Left ventricle myocardium inferior (tissue), 1 donor: ENCODE data around the gene SPOCK3. TPM values are rescaled to one million over a fixed set of nuclear protein-coding genes. Genes with fewer than 3 reads are reported as not detected.
"Not testable (repeated sequence)": the region's sequence is repeated elsewhere in the genome, so short reads cannot be mapped to it uniquely, and the experiment has no call there.

ENCODE experiments used
- DNase-seq: peaks from one replicate; pipeline ENCODE4 v3.0.0-alpha.2; 2020
- H3K27ac ChIP-seq: fragments of 200-600 bp; replicated peaks from 2 replicates; pipeline ENCODE4 v1.8.0; 2021
- H3K27me3 ChIP-seq: fragments of 200-600 bp; 2 replicates; pipeline ENCODE4 v1.8.0; 2021; ENCODE audit warnings: low read depth
- H3K36me3 ChIP-seq: fragments of 200-600 bp; 2 replicates; pipeline ENCODE4 v1.8.0; 2021
- H3K4me1 ChIP-seq: fragments of 200-600 bp; 2 replicates; pipeline ENCODE4 v1.8.0; 2021
- H3K4me3 ChIP-seq: fragments of 200-600 bp; 2 replicates; pipeline ENCODE4 v1.8.0; 2021; ENCODE audit warnings: mild to moderate bottlenecking, moderate library complexity
- H3K9me3 ChIP-seq: fragments of 200-600 bp; replicated peaks from 2 replicates; pipeline ENCODE4 v1.8.0; 2021
- CTCF ChIP-seq: fragments of 200-600 bp; IDR thresholded peaks from 2 replicates; pipeline ENCODE4 v1.8.0; 2021; ENCODE audit warnings: antibody characterized with exemption, mild to moderate bottlenecking, borderline replicate concordance
- intact Hi-C: fragments of 100-400 bp; cut with micrococcal nuclease; formaldehyde crosslinking; loops from one replicate; pipeline ENCODE4 v1.11.0; 2022
- total RNA-seq: library from RNA; stranded (reverse); fragmentation: NEBNext Ultra II Directional; extraction: Animal tissue kit (Norgen Biotek cat#: 25700); gene quantifications from one replicate; pipeline ENCODE4 v1.2.1, GENCODE V29; 2021
- donor health status: DM: no; HTN: yes; CAD: no; lungs with severe emphysema.

The SPOCK3 gene
- total RNA-seq, 1 donor from 2014 or later, result 0.22 TPM

GRCh38 chr4:166777760-166778159 is 456.5 kb downstream of the SPOCK3 start:
- intact Hi-C loops, result no loop called here
- H3K27ac ChIP-seq, result no peak overlapping the region

GRCh38 chr4:166763018-166763417 is 471.3 kb downstream of the SPOCK3 start:
- intact Hi-C loops, result no loop called here
- H3K36me3 ChIP-seq, result no peaks in the 10 kb centered on the region
- no peak overlapping the region for H3K27ac ChIP-seq
- H3K4me1 ChIP-seq, result no peaks in the 10 kb centered on the region
- no peaks in the 10 kb centered on the region for H3K27me3 ChIP-seq
- no peak for DNase-seq
- peaks cover 48% of the 10 kb centered on the region for H3K9me3 ChIP-seq
- H3K4me3 ChIP-seq, result no peak overlapping the region
- no peak for TF ChIP-seq CTCF

More at GRCh38 chr4:166777760-166778159, 456.5 kb downstream of the SPOCK3 start:
- no peak for TF ChIP-seq CTCF
- Histone ChIP-seq H3K9me3 (peaks cover 6% of the 10 kb centered on the region), H3K4me1 (no peaks in the 10 kb centered on the region), H3K27me3 (no peaks in the 10 kb centered on the region), H3K4me3 (no peak overlapping the region), H3K36me3 (no peaks in the 10 kb centered on the region)
- DNase-seq, result no peak

GRCh38 chr4:166741742-166742141 is 492.6 kb downstream of the SPOCK3 start:
- no peak for DNase-seq
- Histone ChIP-seq H3K27me3 (no peaks in the 10 kb centered on the region), H3K9me3 (peaks cover 21% of the 10 kb centered on the region), H3K27ac (no peak overlapping the region), H3K4me3 (no peak overlapping the region), H3K36me3 (no peaks in the 10 kb centered on the region), H3K4me1 (no peaks in the 10 kb centered on the region)
- intact Hi-C loops, result no loop called here
- TF ChIP-seq CTCF, result no peak

- H3K36me3 ChIP-seq, H3K4me3 ChIP-seq, intact Hi-C loops, DNase-seq, H3K4me1 ChIP-seq, H3K27ac ChIP-seq, H3K27me3 ChIP-seq: not testable (repeated sequence)
- H3K9me3 ChIP-seq, result peaks cover 13% of the 10 kb centered on the region
Measured at GRCh38 chr4:166739215-166739614, 495.1 kb downstream of the SPOCK3 start.

- TF ChIP-seq CTCF, result no peak
- intact Hi-C loops, result no loop called here
- Histone ChIP-seq H3K27me3 (no peaks in the 10 kb centered on the region), H3K36me3 (no peaks in the 10 kb centered on the region), H3K27ac (no peak overlapping the region), H3K9me3 (peaks cover 4% of the 10 kb centered on the region), H3K4me3 (no peak overlapping the region), H3K4me1 (no peaks in the 10 kb centered on the region)
- no peak for DNase-seq
Measured at GRCh38 chr4:166737430-166737829, 496.9 kb downstream of the SPOCK3 start.

GRCh38 chr4:166735553-166735952 is 498.7 kb downstream of the SPOCK3 start:
- H3K27me3 ChIP-seq, result no peaks in the 10 kb centered on the region
- TF ChIP-seq CTCF, result no peak
- peaks cover 4% of the 10 kb centered on the region for H3K9me3 ChIP-seq
- no peaks in the 10 kb centered on the region for H3K4me1 ChIP-seq
- intact Hi-C loops, result no loop called here
- no peak for DNase-seq
- H3K4me3 ChIP-seq, result no peak overlapping the region
- no peak overlapping the region for H3K27ac ChIP-seq
- H3K36me3 ChIP-seq, result no peaks in the 10 kb centered on the region
